Brain pericyte (primary cell): ENCODE data around the gene FRYL.
"Not testable (repeated sequence)": the region's sequence is repeated elsewhere in the genome, so short reads cannot be mapped to it uniquely, and the experiment has no call there.

Experiments used
- DNase-seq: peaks from one replicate; pipeline ENCODE4 v3.0.0-alpha.2; 2012; ENCODE audit warnings: low read depth, low spot score

FRYL gene

DNA sequence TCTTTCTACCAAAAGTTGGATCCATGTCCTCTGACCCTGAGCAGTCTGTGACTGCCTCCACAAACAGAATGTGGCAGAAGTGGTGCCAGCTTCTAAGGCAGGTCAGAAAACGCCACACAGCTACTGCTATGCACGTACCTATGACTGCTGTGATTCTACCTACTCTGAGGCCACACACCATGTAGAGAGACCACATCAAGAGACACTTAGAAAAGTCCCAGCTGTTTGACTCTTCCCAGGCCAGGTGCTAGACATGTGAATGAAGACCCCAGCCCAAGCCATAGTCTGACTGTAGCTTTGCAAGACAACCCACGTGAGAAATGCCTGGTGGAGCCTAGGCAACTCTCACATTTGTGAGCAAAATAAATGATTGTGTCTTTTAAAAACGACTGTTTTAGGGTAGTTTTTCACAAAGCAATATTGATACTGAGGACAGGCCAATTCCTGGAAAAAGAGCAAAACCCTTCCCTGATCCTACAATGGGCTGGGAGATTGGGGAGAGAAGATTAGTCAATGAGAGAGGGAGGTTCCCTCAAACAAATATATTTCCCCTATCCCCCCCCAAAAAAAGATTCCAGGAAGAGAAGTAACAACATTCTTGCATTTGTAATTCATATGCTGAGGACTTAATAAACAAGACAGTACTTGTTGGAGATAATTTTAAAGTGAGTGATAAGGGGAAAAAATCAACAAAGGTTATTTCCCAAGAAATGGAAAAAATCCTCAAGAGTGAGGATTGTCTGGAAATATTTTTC is 33.3 kb downstream of the FRYL start:
- DNase-seq: no peak

DNA sequence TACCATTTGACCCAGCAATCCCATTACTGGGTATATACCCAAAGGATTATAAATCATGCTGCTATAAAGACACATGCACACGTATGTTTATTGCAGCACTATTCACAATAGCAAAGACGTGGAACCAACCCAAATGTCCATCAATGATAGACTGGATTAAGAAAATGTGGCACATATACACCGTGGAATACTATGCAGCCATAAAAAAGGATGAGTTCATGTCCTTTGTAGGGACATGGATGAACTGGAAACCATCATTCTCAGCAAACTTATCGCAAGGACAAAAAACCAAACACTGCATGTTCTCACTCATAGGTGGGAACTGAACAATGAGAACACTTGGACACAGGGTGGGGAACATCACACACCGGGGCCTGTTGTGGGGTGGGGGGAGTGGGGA is 34.9 kb downstream of the FRYL start:
- DNase-seq: not testable (repeated sequence)

DNA sequence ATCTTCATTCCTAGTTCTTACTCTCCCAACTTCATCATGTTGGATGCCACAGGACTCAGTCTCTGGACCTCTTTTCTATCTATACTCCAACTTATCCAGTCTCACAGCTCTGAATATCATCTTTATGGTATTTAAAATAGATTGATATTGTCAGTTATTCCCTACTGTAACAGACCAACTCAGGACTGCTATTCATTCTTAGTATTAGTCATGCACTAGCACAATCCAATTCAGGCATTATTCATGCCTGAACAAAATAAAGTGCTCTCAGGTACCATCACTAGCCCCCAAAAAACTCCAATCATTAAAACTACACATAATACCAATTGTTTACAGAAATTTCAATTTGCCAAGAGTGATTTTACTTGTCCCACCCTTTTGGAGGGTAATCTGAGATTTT is 37.7 kb downstream of the FRYL start:
- DNase-seq: no peak

DNA sequence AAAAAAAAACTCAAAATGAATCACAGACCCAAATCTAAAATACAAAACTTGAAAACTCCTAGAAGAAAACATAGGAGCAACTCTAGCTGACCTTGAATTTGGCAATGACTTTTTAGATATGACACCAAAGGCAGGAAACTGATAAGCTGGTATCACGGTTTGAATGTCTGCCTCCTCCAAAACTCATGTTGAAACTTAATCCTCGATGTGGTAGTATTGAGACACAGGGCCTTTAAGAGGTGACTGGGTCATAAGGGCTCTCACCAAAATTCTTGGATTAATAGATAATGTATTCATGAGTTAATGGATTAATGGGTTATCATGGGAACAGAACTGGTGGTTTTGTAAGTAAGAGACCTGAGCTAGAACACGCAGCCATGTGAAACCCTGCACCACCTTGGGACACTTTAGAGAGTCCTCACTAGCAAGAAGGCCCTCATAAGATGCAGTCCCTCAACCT is 40.5 kb downstream of the FRYL start:
- no peak for DNase-seq

DNA sequence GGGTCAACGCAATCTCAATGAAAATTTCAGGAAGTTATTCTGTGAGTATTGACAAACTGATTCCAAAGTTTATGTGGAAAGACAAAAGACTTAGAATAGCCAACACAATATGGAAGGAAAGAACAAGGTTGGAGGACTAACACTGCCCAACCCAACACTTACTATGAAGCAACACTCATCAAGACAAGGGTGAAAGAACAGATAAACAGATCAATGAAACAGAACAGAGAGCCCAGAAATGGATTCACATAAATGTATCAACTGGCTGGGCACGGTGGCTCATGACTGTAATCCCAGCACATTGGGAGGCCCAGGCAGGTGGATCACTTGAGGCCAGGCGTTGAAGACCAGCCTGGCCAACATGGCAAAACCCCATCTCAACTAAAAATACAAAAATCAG is 41.2 kb downstream of the FRYL start:
- no peak for DNase-seq

DNA sequence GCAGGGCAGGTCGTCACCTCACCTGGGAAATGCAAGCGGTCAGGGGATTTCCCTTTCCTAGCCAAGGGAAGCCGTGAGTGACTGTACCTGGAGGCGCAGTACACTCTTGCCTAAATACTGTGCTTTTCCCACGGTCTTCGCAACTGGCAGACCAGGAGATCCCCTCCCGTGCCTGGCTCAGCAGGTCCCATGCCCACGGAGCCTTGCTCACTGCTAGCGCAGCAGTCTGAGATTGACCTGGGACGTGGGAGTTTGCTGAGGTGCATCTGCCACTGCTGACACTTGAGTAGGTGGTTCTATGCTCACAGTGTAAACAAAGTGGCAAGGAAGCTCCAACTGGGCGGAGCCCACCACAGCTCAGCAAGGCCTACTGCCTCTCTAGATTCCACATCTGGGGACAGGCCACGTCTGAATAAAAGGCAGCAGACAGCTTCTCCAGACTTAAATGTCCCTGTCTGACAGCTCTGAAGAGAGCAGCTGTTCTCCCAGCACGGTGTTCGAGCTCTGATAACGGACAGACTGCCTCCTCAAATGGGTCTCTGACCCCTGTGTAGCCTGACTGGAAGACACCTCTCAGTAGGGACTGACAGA is 51.1 kb downstream of the FRYL start:
- DNase-seq: not testable (repeated sequence)

DNA sequence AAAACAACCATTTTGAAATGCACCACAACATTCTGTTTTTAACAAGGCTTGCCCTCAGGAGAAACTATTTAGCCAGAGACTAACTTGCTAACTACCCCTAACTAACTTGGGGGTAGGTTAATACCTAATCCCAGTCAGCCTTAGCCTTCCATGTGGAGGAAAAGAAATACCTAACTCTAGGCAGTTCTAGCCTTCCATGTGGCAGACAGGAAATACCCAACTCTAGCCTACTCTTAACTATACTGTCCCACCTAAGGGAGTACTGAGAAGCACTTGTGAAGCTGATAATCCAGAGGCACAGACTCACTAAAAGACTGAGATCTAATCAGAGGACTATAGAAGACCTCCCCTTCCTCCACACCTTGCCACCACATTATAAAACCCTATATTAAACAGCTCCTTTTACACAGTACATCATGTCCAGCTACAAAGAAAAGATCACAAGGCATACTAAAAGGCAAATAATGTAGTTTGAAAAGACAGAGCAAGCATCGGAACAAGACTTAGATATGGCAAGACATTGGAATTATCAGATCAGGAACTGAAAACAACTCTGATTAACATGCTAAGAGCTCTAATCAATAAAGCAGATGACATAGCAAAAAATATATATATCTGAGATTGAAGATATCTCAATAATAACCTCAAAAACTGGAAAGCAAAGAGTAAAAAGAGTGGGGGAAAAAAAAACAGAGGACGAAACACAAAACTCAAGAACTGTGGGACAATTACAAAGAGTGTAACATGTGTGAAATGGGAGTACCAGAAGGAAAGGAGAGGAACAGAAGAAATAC is 52.2 kb downstream of the FRYL start:
- no peak for DNase-seq

DNA sequence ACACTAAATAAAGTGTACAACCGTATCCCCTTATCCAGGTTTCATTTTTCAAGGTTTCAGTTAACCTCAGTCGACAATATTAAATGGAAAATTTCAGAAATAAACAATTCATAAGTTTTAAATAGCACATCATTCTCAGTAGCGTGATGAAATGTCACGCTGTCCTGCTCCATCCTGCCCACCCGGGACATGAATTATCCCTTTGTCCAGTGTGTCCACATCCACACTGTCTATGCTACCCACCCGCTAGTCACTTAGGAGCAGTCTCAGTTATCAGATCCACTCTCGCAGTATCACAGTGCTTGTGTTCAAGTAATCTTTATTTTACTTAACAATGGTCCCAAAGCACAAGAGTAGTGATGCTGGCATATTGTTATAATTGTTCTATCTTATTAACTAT is 54.7 kb downstream of the FRYL start:
- DNase-seq: no peak

DNA sequence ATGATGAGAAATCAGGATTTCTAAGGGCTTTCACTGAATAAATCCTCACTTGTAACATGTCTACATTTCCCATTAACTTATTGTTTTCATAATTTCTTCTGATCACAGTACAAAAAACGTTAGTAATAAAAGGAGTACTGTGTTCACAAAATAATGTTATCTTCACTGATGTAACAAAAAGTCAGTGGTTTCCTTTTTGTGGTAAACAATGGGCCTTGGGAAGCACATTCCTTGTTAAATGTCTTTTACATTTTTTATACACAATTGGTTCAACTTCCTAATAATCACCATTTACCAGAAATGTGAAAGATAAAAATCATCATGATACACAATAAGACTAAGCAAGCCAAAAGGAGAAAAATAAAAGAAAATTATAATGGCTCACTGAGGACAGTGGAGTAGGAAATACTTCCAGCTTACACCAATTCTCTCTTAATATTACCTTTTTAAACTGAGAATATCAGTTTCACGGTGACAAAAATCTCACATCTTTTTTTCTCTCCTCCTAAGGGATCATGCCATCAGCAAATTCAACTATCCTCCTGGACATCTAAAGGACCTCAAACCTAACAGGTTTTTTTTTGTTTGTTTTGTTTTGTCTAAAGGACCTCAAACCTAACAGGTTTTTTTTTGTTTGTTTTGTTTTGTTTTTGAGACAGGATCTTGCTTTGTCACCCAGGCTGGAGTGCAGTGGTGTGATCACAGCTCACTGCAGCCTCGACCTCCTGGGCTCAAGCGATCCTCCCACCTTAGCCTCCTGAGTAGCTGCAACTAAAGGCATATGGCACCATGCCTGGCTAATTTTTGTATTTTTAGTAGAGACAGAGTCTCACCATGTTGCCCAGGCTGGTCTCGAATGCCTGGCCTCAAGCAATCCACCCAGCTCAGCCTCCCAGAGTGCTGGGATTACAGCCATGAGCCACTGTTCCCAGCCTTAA is 57.3 kb downstream of the FRYL start:
- no peak for DNase-seq

DNA sequence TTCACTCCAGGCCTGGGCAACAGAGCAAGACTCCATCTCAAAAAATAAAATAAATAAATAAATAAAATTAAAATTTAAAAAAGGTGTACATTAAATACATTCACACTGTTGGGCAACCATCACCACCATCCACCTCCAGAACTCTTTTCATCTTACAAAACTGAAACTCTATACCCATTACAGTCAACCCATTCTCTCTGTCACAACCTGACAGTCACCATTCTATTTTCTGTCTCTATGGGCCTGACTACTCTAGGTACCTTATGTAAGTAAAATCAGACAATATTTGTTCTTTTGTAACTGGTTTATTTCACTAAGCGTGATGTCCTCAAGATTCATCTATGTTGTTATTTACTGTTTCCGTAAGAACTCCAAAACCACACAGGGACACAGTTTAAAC is 59.6 kb downstream of the FRYL start:
- DNase-seq: no peak

DNA sequence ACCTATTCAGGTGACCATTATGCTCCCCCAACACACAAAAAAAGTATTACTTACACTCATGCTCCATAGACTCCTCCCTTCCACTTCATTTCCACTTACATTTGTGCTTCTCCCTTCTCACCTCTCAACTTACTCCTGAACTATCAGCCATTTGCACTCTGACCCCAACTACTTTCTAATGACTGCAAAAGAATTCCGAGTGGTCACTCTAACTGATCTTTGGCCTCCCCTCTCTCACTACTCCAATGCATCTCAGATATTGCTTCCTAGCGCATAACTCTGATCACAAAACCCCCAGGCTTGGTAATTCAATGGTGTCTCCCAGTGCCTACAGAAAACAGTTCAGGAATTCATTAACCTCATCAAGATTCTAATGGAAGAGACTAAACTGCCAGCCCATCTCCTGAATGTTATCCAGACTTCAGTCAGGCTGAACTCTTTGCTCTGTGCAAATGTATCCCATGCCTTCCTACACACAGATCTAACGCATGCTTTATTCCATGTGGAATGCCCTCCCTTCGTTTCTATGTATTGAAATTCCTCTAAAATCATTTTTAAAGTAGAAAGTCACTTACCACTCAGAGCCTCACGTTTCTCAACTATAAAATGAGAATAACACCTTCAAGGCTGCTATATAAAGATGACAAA is 61.1 kb downstream of the FRYL start:
- DNase-seq: no peak

DNA sequence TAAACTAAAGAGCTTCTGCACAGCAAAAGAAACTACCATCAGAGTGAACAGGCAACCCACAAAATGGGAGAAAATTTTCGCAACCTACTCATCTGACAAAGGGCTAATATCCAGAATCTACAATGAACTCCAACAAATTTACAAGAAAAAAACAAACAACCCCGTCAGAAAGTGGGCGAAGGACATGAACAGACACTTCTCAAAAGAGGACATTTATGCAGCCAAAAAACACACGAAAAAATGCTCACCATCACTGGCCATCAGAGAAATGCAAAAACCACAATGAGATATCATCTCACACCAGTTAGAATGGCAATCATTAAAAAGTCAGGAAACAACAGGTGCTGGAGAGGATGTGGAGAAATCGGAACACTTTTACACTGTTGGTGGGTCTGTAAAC is 63.8 kb downstream of the FRYL start:
- DNase-seq: not testable (repeated sequence)

DNA sequence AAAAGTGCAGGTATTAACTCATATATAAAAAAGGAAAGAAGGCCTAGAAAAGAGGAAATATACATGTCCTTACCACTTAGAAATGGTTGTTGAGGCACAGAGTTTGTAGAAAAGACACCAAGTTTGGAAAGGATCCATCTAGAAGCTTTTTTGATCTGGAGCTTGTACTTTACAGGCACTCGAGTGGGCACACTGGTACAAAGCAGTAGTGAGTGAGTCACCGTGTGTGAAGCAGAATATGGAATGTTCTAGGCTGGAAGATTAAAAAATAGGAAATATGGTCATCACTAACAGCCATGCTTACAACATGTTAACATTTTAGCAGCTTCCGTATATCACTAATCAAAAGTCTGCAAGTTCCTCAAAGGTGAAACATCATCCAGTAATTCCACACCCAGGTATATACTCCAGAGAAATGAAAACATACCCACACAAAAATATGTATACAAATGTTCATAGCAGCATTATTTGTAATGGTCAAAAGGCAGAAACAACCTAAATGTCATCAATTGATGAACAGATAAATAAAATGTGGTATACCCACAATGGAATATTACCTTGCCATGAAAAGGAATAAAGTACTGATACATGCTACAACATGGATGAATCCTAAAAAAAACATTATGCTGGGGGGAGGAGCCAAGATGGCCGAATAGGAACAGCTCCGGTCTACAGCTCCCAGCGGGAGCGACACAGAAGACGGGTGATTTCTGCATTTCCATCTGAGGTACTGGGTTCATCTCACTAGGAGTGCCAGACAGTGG is 69.5 kb downstream of the FRYL start:
- DNase-seq: no peak

DNA sequence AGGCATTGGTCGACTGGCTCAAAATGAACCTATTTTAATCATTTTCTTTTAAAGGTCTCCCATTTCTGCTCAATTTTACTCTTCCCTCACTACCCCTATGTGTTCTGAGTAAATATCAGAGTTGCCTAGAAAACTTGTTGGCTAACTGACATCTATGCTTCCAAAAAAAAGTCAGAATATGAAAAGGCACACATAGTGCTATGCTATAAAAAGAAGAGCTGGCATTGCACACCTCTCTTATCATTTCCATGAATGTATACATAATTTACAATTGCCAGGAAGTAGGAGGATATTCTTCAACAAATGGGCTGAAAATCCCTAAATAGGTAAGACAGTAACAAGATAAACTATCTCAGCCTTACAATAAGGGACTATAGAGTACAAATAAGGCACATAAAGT is 70.2 kb downstream of the FRYL start:
- DNase-seq: no peak

DNA sequence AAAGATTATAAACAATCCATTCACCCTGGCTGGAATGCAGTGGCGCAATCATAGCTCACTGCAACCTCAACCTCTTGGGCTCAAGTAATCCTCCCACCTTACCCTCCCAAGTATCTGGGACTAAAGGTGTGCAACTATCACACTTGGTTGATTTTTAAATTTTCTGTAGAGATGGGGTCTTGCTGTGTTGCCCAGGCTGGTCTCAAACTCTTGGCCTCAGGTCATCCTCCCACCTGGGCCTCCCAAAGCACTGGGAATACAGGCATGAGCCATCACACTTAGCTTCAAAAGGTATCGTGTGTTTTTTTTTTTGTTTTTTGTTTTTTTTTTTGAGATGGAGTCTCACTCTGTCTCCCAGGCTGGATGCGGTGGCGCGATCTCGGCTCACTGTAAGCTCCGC is 71.5 kb downstream of the FRYL start:
- no peak for DNase-seq

DNA sequence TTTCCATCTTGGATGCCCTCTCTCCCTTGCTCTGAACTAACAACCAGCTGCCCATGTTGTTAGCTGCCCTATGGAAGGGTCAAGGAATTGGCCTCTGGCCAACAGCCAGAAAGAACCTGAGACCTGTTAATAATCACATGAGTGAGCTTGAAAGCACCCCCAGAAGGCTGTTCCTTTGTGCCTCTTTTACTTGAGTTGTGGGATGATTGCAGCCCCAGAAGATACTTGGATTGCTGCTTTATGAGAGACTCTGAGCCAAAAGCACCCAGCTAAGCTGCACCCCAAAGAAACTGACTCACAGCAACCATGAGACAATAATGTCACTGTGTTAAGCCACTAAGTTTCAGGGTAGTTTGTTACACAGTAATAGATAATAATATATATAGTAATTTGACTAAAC is 73.3 kb downstream of the FRYL start:
- DNase-seq: no peak

DNA sequence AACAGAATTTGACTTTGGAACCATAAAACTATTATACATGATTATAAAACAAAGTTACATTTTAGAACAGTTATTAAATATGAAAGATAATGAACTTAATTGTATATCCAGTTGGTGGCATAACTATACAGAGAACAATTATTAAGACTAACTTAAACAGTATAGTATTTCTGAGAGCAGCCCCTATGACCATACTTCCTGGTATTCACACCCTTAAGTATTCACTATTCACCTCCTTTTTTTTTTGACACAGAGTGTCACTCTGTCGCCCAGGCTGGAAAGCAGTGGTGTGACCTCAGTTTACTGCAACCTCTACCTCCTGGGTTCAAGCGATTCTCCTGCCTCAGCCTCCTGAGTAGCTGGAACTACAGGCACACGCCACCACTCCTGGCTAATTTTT is 74.5 kb downstream of the FRYL start:
- no peak for DNase-seq

DNA sequence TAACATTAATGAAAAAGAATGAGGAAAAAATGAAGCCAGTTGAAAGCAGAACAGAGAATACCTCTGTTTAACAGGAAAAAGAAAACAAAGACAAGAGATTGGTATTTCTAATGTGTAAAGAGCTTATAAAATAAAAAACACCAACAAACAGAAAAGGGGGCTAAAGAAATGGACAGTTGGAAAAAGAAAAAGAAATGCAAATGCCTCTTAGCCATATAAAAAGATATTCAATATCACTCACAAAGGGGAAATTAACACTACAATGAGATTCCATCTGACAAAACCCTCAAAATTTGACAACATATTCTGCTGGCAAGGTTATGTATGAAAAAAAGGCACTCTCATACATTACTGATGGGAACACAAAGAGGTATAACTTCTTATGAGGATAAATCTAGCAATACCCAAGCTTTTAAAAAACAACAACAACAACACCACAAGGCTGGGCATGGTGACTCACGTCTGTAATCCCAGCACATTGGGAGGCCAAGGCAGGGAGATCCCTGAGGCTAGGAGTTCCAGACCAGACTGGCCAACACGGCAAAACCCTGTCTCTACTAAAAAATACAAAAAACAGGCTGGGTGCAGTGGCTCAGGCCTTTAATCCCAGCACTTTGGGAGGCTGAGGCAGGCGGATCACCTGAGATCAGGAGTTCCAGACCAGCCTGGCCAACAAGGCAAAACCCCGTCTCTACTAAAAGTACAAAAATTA is 75.8 kb downstream of the FRYL start:
- no peak for DNase-seq

DNA sequence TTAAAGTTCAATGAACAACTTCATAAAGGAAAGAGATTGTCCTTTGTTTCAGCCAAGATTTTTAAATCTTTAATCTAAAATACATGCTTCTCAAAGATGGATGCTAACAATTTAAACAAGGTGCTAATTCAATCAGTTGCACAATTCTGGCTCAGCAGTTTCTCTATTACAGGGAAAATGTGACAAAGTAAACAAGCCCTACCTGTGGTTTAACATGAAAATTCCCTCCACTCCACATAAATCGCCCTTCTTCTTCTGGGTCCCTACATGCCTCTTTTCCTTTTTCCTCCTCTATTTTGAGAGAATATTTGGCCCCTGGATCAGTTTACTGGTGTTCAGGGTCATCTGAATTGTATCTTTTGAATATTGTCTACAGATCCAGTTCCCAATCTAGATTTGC is 80.6 kb downstream of the FRYL start:
- no peak for DNase-seq
